Head of caudate nucleus (tissue), 42 donors: Measurements from ENCODE around the gene ADAMTS12.
"Not testable (repeated sequence)": the region's sequence is repeated elsewhere in the genome, so short reads cannot be mapped to it uniquely, and the experiment has no call there.

Experiments
- DNase-seq, 42 donors: peaks; one replicate each; pipeline versions ENCODE4 v3.0.0 to v3.0.0-alpha.2; 2020 to 2021; ENCODE audit warnings: mixed read lengths in 7 of 42
- intact Hi-C: fragments of 100-400 bp; cut with DNase I; formaldehyde crosslinking; loops from one replicate; pipeline ENCODE4 v1.15.0; 2022

Gene ADAMTS12

DNA sequence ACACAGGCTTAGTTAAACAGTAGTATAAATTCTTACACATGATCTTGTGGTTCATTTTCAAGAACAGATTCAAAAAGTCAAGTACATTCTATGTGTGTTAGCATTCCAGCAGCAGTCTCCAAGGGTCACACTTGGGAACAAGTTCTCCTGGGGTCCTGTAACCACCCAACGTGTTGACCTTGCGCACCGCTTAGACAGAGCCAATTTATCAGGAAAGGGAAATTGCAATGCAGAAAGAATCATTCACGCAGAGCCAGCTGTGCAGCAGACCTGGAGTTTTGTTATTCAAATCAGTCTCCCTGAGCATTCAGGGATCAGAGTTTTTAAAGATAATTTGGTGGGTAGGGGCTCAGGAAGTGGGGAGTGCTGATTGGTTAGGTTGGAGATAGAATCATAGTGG, 35.9 kb upstream of the ADAMTS12 start:
- intact Hi-C loops: no loop called here
- no peak for DNase-seq

DNA sequence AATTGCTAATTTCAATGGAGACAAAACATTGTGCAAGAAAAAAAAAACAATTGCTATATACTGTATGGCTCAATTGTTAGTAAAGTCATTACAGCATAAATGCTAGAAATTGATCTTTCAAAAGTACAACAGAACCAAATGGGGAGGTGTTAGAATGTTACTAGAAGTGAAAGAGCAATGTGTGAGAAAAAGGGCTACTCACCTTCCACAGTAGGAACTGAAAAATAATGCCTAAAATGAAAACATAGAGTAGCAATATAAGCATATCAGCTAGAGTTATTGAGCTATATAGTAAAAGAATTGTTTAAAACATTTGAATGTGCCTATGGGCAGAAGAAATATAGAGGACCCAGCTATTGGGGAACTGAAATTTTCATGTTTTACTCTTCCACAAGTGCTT, 33.5 kb upstream of the ADAMTS12 start:
- no peak for DNase-seq
- intact Hi-C loops: no loop called here

DNA sequence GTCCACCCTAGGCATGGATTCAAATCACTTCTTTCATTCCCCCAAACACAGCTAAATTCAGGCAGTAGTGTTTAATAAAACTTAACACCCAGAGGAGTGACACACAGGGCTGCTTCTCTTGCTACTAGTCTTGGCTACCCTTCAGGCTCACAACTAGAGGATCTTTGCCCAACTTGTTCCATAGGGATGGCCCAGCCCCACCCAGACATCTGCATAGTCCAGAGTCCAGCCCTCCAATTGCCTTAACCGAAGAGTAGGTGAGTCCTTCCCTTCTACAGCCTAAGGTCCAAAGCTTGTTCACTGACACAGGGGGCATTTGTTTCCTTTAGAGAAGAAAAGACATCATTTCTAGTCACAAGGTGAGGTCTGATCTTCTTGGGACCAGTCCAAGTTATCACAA, 29.2 kb upstream of the ADAMTS12 start:
- DNase-seq: no peak
- intact Hi-C loops: no loop called here

GRCh38 chr5:33914844-33915243, 23.1 kb upstream of the ADAMTS12 start:
- DNase-seq, intact Hi-C loops: not testable (repeated sequence)

- DNase-seq, intact Hi-C loops: not testable (repeated sequence)
Observed at GRCh38 chr5:33906248-33906647, 14.5 kb upstream of the ADAMTS12 start.

DNA sequence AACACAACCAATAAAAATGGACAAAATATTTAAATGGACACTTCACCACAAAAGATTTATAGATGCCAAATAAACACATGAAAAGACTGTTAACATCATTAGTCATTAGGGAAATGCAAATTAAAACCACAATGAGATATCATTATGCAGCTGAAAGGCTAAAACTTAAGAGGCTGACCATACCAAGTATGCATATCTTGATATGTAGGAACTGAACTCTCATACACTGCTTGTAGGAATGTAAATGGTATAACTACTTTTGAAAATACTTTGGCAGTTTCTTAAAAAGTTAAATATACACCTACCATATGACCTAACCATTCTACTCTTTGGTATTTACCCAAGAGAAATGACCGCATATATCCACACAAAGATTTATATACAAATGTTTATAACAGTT, 13.6 kb upstream of the ADAMTS12 start:
- no peak for DNase-seq
- intact Hi-C loops: no loop called here

GRCh38 chr5:33903118-33903517, 11.3 kb upstream of the ADAMTS12 start:
- intact Hi-C loops: no loop called here
- DNase-seq: no peak

DNA sequence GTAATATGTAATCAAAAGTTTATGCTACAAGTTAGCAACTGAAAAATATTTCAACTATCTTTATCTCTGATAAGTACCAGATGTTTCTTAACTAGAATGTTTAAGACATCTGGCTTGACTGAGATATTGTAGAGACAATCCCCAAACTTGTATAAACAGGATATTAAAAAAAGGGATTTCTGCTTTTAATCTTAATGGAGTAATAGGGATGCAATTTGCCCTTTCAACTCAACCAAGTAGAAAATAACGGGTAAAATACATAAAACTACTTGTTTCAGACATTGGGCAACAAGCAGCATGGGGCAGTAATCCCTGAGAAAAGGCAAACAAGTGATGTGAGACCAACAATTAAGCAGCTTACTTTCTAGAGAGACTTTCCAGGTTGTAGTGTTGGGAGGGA, 9.4 kb upstream of the ADAMTS12 start:
- intact Hi-C loops: no loop called here
- no peak for DNase-seq

- no peak for DNase-seq
- intact Hi-C loops: no loop called here
Observed at GRCh38 chr5:33894566-33894965, 2.8 kb upstream of the ADAMTS12 start.

DNA sequence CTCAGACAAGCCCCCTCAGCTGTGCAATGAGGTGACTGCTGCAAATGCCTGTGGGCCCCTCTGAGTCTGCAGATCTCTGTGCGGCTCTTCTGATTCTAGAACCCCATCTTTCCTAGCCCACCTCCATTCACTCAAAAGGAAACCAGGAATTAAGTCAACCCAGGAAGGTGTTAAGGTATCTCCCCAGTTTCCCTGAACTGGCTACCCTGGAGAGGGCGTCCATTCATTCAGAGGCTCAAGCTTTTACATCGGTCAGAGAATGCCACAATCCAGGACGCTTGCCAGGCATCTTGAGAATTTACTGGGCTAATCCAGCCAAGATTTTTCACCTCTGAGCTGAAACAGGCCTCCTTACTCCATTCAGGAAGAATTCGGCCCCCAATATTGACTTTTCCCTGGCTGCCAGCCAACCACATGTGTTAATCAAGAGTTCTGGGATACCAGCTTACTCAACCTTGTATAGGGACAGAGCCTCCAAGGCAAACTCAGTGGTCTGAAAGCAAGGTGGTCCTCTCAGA, 889 bp upstream of the ADAMTS12 start:
- intact Hi-C loops: no loop called here
- DNase-seq: no peak

- intact Hi-C loops: no loop called here
- no peak for DNase-seq
Observed at GRCh38 chr5:33891446-33891787, 373 bp downstream of the ADAMTS12 start.

DNA sequence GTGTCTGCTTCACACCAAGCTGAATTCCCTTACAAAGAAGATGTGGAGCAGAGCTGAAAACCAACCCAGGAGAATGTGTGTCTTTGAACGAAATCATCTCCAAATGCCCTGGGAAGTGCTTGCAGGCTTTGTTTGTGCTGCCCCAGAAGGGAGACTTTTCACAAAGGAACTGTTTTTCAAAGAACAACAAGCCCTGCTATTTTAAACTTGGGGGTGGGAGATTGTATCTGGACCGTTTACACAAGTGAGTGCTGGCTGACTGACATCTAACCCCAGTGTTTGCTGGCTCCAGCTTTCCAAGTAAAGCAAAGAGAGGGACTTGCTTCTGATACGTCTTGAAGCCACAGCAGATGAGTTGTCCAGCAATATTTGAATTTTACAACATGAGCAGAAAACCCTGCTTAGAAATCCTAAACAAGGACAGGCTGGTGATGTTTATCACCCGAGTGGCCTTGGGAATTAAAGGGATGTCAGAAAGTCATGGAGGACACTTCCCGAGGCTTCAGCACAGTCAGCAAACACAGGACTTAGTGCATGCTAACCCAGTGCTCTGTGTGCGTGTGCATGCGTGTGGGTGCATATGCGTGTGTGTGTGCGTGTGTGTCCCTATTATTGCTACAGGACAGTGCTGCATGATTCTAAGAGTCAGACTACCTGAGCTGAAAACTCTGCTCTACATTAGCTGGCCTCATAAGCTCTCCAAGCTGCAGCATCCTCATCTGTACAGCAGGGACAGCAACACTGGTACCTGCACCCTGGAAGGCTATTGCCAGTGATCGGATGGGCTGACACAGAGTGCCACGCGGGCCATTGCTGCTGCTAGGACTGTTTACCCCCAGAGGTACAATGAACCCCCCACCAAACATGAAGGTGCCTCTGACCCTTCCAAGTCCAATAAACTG, 1.4 kb downstream of the ADAMTS12 start:
- DNase-seq: no peak
- intact Hi-C loops: no loop called here

DNA sequence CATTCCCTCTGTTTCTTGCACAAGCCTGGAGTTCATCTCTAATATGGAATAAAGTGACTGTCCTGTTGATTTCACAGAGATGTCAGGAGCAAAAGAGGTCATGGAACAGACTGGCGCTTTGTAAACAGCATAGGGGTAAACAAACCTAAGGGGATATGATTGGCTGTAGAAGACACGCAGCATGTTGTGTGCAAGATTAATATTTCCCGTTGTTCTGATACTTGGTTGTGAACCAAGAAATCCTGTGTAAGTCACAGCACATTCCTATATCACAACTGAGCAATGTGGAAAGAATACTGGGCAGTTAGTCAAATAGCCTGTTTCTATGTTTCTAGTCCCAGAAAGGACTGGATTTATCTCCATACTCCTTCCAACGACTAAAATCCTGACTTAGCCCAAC, 3.2 kb downstream of the ADAMTS12 start:
- no peak for DNase-seq
- intact Hi-C loops: no loop called here

- DNase-seq: no peak
- intact Hi-C loops: no loop called here
Observed at GRCh38 chr5:33887268-33887667, 4.5 kb downstream of the ADAMTS12 start.

DNA sequence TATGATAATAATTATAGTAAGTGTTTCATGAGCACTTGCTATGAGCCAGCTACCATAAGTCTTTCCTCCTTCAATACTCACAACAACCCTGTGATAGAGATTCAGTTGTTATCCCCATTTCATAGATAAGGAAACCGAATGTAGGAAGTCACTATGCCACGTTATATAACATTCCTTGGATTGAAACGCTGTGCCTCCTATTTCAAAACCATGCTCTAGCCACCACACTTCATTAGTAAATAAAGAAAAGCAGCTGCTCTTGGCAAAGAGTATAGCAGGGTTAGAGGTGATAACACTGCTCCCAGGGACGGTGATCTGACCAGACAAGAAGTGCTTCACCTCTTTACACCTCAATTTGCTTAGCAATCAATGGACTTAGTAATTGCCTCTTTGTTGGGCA, 5.5 kb downstream of the ADAMTS12 start:
- DNase-seq: no peak
- intact Hi-C loops: no loop called here

DNA sequence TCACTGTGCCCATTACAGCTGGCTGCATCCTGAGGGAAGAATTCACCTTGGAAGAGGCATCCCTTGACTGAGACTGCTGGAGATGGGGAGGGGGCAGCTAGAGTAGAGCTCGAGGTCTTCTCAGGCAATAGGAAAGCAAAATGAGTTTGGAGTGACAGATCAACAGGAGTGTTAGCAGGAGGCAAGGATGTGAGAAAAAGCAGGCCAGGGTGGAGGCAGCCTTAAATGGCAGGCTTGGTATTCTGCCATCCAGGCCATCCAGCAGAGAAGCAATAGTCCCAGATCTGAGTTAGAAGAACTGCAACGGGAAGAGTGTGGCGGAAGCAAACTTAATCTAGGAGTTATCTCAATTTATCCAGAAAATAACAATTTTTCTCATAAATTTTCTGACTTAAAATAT, 6.1 kb downstream of the ADAMTS12 start:
- DNase-seq: no peak
- intact Hi-C loops: no loop called here

DNA sequence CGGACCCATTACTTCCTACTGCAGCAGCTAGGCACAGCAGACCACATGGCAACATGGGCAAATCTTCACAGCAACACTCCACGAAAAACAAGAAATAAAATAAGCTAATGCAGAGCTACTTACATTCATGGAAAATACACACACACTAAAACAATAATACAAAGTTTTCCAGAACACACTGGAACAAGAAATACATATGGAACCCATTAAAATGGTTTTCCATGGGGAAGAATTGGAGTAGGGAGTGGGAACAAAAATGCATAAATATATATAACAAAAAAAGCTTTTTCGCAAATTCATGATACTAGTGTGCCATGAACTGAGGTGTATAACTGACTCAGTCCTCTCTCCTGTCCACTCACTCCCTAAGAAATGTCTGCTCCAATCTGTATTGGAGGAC, 8.3 kb downstream of the ADAMTS12 start:
- intact Hi-C loops: no loop called here
- no peak for DNase-seq

DNA sequence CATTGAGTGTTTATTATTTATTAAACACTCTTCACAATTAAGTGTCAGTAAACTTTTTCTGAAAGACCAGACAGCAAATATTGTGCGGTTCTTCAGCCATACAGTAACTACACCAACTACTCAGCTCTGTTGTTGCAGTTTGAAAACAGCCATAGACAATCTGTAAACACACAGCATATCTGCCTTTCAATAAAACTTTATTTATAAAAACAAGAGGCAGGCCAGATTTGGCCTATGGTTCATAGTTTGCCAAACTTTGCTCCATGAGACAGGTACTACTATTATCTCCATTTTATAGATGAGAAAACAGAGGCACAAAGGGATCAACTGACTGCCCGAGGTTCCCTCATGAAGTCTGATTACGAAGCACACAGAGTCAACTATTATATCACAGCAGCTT, 11.5 kb downstream of the ADAMTS12 start:
- DNase-seq: no peak
- intact Hi-C loops: no loop called here

GRCh38 chr5:33877449-33877848, 14.3 kb downstream of the ADAMTS12 start:
- DNase-seq: no peak
- intact Hi-C loops: no loop called here

DNA sequence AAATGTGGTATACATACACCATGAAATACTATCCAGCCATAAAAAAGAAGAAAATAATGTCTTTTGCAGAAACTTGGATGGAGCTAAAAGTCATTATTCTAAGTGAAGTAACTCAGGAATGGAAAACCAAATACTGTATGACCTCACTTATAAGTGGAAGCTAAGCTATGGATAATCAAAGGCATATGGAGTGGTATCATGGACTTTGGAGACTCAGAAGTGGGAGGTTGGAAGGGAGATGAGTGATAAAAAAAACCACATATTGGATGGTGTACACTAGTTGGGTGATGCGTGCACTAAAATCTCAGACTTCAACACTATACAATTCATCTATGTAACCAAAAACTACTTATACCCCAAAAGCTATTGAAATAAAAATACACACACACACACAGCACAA, 24.5 kb downstream of the ADAMTS12 start:
- intact Hi-C loops: no loop called here
- no peak for DNase-seq

DNA sequence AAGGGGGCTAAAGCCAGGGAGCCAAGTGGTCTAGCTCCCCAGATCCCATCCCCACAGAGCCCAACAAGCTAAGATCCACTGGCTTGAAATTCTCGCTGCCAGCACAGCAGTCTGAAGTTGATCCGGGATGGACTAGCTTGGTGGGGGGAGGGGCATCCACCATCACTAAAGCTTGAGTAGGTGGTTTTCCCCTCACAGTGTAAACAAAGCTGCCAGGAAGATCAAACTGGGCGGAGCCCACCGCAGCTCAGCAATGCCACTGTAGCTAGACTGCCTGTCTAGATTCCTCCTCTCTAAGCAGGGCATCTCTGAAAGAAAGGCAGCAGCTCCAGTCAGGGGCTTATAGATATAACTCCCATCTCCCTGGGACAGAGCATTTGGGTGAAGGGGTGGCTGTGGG, 32.6 kb downstream of the ADAMTS12 start:
- DNase-seq, intact Hi-C loops: not testable (repeated sequence)
